Liver (tissue), 9 donors: ENCODE data around the gene YTHDF1. TPM values are rescaled to one million over a fixed set of nuclear protein-coding genes. Genes with fewer than 3 reads are reported as not detected.

Experiments used
- DNase-seq: peaks from one replicate; pipeline ENCODE4 v3.0.0-alpha.2; 2017; ENCODE audit warnings: low spot score
- H3K27ac ChIP-seq, 2 donors: one replicate each; pipeline ENCODE4 v1.7.0; 2013; ENCODE audit warnings: inconsistent platforms in 2 of 2, low read length in 2 of 2, control low read depth in 1 of 2, low read depth in 1 of 2, mild to moderate bottlenecking in 1 of 2
- H3K27me3 ChIP-seq, 4 donors: one replicate each; pipeline versions ENCODE4 v1.6.1 to v1.7.0; 2013; ENCODE audit warnings: low read length in 3 of 4, inconsistent platforms in 1 of 4, mild to moderate bottlenecking in 1 of 4, moderate library complexity in 1 of 4; ENCODE audit not compliant: control insufficient read depth in 4 of 4, insufficient read depth in 4 of 4
- H3K36me3 ChIP-seq, 4 donors: one replicate each; pipeline versions ENCODE4 v1.6.1 to v1.7.0; 2013; ENCODE audit warnings: low read length in 3 of 4, mild to moderate bottlenecking in 3 of 4, low read depth in 1 of 4, moderate library complexity in 1 of 4; ENCODE audit not compliant: control insufficient read depth in 4 of 4, insufficient read depth in 3 of 4
- H3K4me1 ChIP-seq, 4 donors: one replicate each; pipeline versions ENCODE4 v1.6.1 to v1.7.0; 2013; ENCODE audit warnings: low read length in 3 of 4, mild to moderate bottlenecking in 3 of 4, moderate library complexity in 1 of 4; ENCODE audit not compliant: control insufficient read depth in 4 of 4, insufficient read depth in 4 of 4
- H3K4me3 ChIP-seq, 3 donors: one replicate each; pipeline versions ENCODE4 v1.6.1 to v1.7.0; 2013; ENCODE audit warnings: low read length in 3 of 3, control low read depth in 1 of 3, low read depth in 1 of 3, mild to moderate bottlenecking in 1 of 3
- H3K9ac ChIP-seq, 2 donors: one replicate each; pipeline ENCODE4 v1.7.0; 2013; ENCODE audit warnings: low read length in 2 of 2, mild to moderate bottlenecking in 2 of 2, moderate library complexity in 2 of 2, control low read depth in 1 of 2, low read depth in 1 of 2
- H3K9me3 ChIP-seq, 4 donors: one replicate each; pipeline versions ENCODE4 v1.6.1 to v1.7.0; 2013; ENCODE audit warnings: low read length in 3 of 4; ENCODE audit not compliant: control insufficient read depth in 4 of 4
- EGR1 ChIP-seq, 2 donors: IDR thresholded peaks; 2 replicates each; pipeline ENCODE4 v1.6.1; 2016 to 2018; ENCODE audit warnings: antibody characterized with exemption in 2 of 2, low read depth in 2 of 2
- FOXA1 ChIP-seq: IDR thresholded peaks from 2 replicates; pipeline ENCODE4 v1.6.1; 2016; ENCODE audit warnings: antibody characterized with exemption
- FOXA2 ChIP-seq: IDR thresholded peaks from 2 replicates; pipeline ENCODE4 v1.6.1; 2016; ENCODE audit warnings: antibody characterized with exemption
- GABPA ChIP-seq, 2 donors: IDR thresholded peaks in 1 of 2; conservative IDR thresholded peaks in 1 of 2; 2 replicates each; pipeline ENCODE4 v1.6.1; 2016; ENCODE audit warnings: antibody characterized with exemption in 2 of 2, mild to moderate bottlenecking in 1 of 2, moderate library complexity in 1 of 2
- HNF4A ChIP-seq, 2 donors: conservative IDR thresholded peaks; 2 replicates each; pipeline ENCODE4 v1.6.1; 2016; ENCODE audit warnings: antibody characterized with exemption in 2 of 2, mild to moderate bottlenecking in 2 of 2
- HNF4G ChIP-seq: IDR thresholded peaks from 2 replicates; pipeline ENCODE4 v1.6.1; 2016; ENCODE audit warnings: antibody characterized with exemption
- JUND ChIP-seq, 2 donors: IDR thresholded peaks; 2 replicates each; pipeline ENCODE4 v1.6.1; 2016; ENCODE audit warnings: antibody characterized with exemption in 2 of 2
- NR2F2 ChIP-seq: IDR thresholded peaks from 2 replicates; pipeline ENCODE4 v1.6.1; 2016; ENCODE audit warnings: antibody characterized with exemption
- RAD21 ChIP-seq, 2 donors: IDR thresholded peaks; 2 replicates each; pipeline ENCODE4 v1.6.1; 2016; ENCODE audit warnings: antibody characterized with exemption in 2 of 2, mild to moderate bottlenecking in 2 of 2
- RXRA ChIP-seq, 2 donors: IDR thresholded peaks; 2 replicates each; pipeline ENCODE4 v1.6.1; 2017 to 2018; ENCODE audit warnings: antibody characterized with exemption in 2 of 2, mild to moderate bottlenecking in 1 of 2
- SP1 ChIP-seq: IDR thresholded peaks from 2 replicates; pipeline ENCODE4 v1.6.1; 2018; ENCODE audit warnings: antibody characterized with exemption, mild to moderate bottlenecking
- TAF1 ChIP-seq: conservative IDR thresholded peaks from 2 replicates; pipeline ENCODE4 v1.6.1; 2016; ENCODE audit warnings: antibody characterized with exemption, mild to moderate bottlenecking
- YY1 ChIP-seq: IDR thresholded peaks from 2 replicates; pipeline ENCODE4 v1.6.1; 2016; ENCODE audit warnings: antibody characterized with exemption, mild to moderate bottlenecking
- WGBS: extraction: QIAGEN DNeasy Blood & Tissue Kit; methylation state at CpG from one replicate; pipeline ENCODE4 v1.1.7; 2013; 5-methylcytosine and 5-hydroxymethylcytosine counted together
- polyA plus RNA-seq, 2 donors: library from polyadenylated mRNA; stranded (reverse) in 1 of 2; unstranded in 1 of 2; fragments of 200-250 nt in 1 of 2; fragments of >200 nt in 1 of 2; fragmentation: Nextera tagmentation in 1 of 2; extraction: Ambion mirVana in 1 of 2; gene quantifications; one replicate each; pipeline versions ENCODE4 v1.2.1 to v1.2.3, GENCODE V29; 2013 to 2015
- total RNA-seq, 2 donors: library from RNA; depleted of rRNA; stranded (reverse); fragments of >200 nt; gene quantifications; one replicate each; pipeline ENCODE4 v1.2.3, GENCODE V29; 2014
- TF ChIP-seq, protein P1 (sequence below): fragments of 150-350 bp; IDR thresholded peaks from 2 replicates; pipeline ENCODE4 v1.5.1; 2017; ENCODE audit warnings: improper control_type of control experiment, low read depth, low read length; ENCODE audit not compliant: missing input control
- TF ChIP-seq, protein P2 (sequence below): IDR thresholded peaks from 2 replicates; pipeline ENCODE4 v1.6.1; 2016; ENCODE audit warnings: antibody characterized with exemption, mild to moderate bottlenecking
- TF ChIP-seq, protein P3 (sequence below): IDR thresholded peaks from 2 replicates; pipeline ENCODE4 v1.6.1; 2016; ENCODE audit warnings: antibody characterized with exemption
- TF ChIP-seq, protein P4 (sequence below): IDR thresholded peaks from 2 replicates; pipeline ENCODE4 v1.6.1; 2016; ENCODE audit warnings: antibody characterized with exemption
- TF ChIP-seq, protein P5 (sequence below): IDR thresholded peaks from 2 replicates; pipeline ENCODE4 v1.6.1; 2016; ENCODE audit warnings: antibody characterized with exemption
- donor health status: healthy.
- donor health status: healthy.
- donor health status: healthy.
- donor health status: healthy.
- donor health status: healthy.

YTHDF1 gene
- total and polyA plus RNA-seq, 4 donors, result 6.8 to 19.5 (median 14.9) TPM

DNA sequence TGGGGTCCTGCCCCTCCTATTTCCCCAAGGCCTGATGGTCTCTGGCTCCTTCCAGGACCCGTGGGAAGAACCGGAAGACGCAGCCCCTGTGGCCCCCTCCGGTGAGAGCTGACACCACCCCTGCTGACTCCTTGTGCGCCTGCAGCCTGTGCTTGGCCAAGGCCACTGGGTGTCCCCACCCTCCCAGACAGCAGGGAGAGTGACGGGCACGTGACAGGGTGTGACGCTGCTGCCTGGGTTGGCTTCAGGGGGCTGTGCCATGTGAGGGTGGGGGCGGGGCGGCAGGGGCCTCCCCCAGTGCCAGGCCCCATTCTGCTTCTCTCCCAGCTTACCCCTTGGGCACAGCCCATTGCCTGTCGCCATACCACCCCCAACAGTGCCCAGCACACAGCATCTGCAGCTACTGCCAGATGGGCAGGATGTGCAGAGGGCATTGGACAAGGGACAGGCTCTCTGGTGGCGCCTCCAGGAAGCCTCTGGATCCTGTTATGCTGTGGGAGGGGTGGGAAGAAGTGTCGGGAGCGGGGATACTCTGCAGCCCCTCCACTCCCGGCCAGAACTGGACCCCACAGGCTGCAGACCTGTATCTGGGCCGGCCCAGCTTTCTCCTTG is 22.7 kb upstream of the YTHDF1 start:
- H3K4me3 ChIP-seq, result no peak overlapping the region
- H3K36me3 ChIP-seq, result no peaks in the 10 kb centered on the region
- H3K27me3 ChIP-seq, result peaks cover 0 to 4% (median 0%) of the 10 kb centered on the region in 4 donors
- TF ChIP-seq EGR1 (IDR thresholded peaks at IDR 0.05; ENCODE audit: low read depth in 2 of 2) (no peak), TAF1 (no peak), JUND (IDR thresholded peaks at IDR 0.05) (no peak), FOXA1 (no peak), GABPA (IDR thresholded peaks at IDR 0.05 in 1 of 2, conservative IDR thresholded peaks at IDR 0.05 in 1 of 2) (no peak), RAD21 (IDR thresholded peaks at IDR 0.05) (no peak), FOXA2 (no peak), YY1 (no peak), HNF4G (no peak), RXRA (IDR thresholded peaks at IDR 0.05) (no peak), HNF4A (conservative IDR thresholded peaks at IDR 0.05) (no peak)
- TF ChIP-seq, protein P1, sequence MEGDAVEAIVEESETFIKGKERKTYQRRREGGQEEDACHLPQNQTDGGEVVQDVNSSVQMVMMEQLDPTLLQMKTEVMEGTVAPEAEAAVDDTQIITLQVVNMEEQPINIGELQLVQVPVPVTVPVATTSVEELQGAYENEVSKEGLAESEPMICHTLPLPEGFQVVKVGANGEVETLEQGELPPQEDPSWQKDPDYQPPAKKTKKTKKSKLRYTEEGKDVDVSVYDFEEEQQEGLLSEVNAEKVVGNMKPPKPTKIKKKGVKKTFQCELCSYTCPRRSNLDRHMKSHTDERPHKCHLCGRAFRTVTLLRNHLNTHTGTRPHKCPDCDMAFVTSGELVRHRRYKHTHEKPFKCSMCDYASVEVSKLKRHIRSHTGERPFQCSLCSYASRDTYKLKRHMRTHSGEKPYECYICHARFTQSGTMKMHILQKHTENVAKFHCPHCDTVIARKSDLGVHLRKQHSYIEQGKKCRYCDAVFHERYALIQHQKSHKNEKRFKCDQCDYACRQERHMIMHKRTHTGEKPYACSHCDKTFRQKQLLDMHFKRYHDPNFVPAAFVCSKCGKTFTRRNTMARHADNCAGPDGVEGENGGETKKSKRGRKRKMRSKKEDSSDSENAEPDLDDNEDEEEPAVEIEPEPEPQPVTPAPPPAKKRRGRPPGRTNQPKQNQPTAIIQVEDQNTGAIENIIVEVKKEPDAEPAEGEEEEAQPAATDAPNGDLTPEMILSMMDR, result no peak
- TF ChIP-seq, protein P2, sequence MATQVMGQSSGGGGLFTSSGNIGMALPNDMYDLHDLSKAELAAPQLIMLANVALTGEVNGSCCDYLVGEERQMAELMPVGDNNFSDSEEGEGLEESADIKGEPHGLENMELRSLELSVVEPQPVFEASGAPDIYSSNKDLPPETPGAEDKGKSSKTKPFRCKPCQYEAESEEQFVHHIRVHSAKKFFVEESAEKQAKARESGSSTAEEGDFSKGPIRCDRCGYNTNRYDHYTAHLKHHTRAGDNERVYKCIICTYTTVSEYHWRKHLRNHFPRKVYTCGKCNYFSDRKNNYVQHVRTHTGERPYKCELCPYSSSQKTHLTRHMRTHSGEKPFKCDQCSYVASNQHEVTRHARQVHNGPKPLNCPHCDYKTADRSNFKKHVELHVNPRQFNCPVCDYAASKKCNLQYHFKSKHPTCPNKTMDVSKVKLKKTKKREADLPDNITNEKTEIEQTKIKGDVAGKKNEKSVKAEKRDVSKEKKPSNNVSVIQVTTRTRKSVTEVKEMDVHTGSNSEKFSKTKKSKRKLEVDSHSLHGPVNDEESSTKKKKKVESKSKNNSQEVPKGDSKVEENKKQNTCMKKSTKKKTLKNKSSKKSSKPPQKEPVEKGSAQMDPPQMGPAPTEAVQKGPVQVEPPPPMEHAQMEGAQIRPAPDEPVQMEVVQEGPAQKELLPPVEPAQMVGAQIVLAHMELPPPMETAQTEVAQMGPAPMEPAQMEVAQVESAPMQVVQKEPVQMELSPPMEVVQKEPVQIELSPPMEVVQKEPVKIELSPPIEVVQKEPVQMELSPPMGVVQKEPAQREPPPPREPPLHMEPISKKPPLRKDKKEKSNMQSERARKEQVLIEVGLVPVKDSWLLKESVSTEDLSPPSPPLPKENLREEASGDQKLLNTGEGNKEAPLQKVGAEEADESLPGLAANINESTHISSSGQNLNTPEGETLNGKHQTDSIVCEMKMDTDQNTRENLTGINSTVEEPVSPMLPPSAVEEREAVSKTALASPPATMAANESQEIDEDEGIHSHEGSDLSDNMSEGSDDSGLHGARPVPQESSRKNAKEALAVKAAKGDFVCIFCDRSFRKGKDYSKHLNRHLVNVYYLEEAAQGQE, result no peak
- TF ChIP-seq, protein P3, sequence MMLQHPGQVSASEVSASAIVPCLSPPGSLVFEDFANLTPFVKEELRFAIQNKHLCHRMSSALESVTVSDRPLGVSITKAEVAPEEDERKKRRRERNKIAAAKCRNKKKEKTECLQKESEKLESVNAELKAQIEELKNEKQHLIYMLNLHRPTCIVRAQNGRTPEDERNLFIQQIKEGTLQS, result no peak
- TF ChIP-seq, protein P4, sequence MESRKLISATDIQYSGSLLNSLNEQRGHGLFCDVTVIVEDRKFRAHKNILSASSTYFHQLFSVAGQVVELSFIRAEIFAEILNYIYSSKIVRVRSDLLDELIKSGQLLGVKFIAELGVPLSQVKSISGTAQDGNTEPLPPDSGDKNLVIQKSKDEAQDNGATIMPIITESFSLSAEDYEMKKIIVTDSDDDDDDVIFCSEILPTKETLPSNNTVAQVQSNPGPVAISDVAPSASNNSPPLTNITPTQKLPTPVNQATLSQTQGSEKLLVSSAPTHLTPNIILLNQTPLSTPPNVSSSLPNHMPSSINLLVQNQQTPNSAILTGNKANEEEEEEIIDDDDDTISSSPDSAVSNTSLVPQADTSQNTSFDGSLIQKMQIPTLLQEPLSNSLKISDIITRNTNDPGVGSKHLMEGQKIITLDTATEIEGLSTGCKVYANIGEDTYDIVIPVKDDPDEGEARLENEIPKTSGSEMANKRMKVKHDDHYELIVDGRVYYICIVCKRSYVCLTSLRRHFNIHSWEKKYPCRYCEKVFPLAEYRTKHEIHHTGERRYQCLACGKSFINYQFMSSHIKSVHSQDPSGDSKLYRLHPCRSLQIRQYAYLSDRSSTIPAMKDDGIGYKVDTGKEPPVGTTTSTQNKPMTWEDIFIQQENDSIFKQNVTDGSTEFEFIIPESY, result no peak
- 65% methylated on average over 16 of the region's 16 CpGs for WGBS
- H3K27ac ChIP-seq, result no peak overlapping the region
- no peak overlapping the region for H3K9ac ChIP-seq
- DNase-seq, result no peak
- H3K9me3 ChIP-seq, result no peaks in the 10 kb centered on the region
- H3K4me1 ChIP-seq, result no peaks in the 10 kb centered on the region

DNA sequence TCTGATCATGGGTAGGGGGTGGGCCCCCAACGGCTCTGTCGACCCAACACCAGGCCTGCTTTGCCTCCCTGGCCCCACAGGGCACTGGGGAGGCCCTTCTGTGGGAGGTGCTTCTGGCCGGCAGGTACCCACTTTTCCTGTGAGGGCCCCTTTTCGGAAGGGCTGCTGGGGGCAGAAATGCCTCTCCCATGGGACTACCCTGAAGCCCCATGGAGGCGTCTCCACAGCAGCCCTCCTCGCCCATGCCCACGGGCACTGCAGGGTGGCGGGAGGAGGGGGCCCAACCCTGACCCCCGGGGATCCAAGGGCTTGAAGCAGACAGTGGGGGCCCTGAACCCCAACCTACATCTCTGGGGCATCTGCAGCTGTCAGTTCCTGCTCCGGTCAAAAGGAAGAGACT is 22.1 kb upstream of the YTHDF1 start:
- Histone ChIP-seq H3K9me3 (no peaks in the 10 kb centered on the region), H3K4me1 (no peaks in the 10 kb centered on the region), H3K27me3 (peaks cover 0 to 4% (median 0%) of the 10 kb centered on the region in 4 donors), H3K4me3 (no peak overlapping the region), H3K9ac (no peak overlapping the region), H3K36me3 (no peaks in the 10 kb centered on the region), H3K27ac (no peak overlapping the region)
- 83% methylated on average over 10 of the region's 10 CpGs for WGBS
- DNase-seq, result no peak
- TF ChIP-seq, protein P1, result no peak
- TF ChIP-seq, protein P5, sequence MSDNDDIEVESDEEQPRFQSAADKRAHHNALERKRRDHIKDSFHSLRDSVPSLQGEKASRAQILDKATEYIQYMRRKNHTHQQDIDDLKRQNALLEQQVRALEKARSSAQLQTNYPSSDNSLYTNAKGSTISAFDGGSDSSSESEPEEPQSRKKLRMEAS, result no peak
- TF ChIP-seq, protein P3, result no peak
- no peak for TF ChIP-seq EGR1 (IDR thresholded peaks at IDR 0.05; ENCODE audit: low read depth in 2 of 2)
- no peak for TF ChIP-seq SP1
- TF ChIP-seq GABPA (IDR thresholded peaks at IDR 0.05 in 1 of 2, conservative IDR thresholded peaks at IDR 0.05 in 1 of 2), result no peak
- TF ChIP-seq JUND (IDR thresholded peaks at IDR 0.05), result no peak
- TF ChIP-seq YY1, result no peak
- TF ChIP-seq RXRA (IDR thresholded peaks at IDR 0.05), result no peak
- TF ChIP-seq FOXA2, result no peak
- TF ChIP-seq TAF1, result no peak
- TF ChIP-seq NR2F2, result no peak
- no peak for TF ChIP-seq HNF4A (conservative IDR thresholded peaks at IDR 0.05)
- TF ChIP-seq RAD21 (IDR thresholded peaks at IDR 0.05), result no peak
